ENCODE results near the gene PRMT9. TPM values are rescaled to one million over a fixed set of nuclear protein-coding genes. Genes with fewer than 3 reads are reported as not detected.

Gene PRMT9
- total RNA-seq, 1 experiment from 2014 or later: 21.7 TPM

DNA sequence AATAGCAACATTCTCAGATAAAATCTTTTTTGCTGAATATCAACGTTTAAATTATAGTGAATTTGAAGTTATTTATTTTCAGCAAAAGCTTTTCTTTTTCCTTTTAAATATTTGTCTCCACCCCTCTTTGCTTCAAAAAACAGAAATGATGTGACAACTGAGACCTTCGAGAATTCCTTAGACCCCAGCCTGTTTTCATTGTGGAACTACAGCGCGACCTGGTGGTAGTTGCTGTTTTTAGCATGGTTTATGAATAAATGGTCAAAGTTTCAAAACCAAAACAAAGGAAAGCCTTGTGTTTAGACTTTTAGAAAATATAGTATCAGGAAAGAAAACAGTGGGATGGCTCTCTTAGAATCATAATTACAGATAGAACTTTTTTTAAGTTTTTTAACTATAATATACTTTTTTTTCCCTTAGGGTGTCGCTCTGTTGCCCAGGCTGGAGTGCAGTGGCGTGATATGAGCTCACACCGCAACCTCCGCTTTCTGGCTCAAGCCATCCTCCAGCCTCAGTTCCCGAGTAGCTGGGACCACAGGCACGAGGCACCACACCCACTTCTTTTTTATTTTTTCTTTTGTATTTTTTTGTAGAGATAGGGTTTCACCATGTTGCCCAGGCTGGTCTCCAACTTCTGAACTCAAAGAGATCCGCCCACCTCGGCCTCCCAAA, 93.6 kb downstream of the PRMT9 start:
- Histone ChIP-seq H4K20me1 (ENCODE audit: insufficient read depth, low read depth, low read length) (no peaks in the 10 kb centered on the region), H2AFZ (ENCODE audit: low read length) (no peak overlapping the region), H3K4me3 (ENCODE audit: low read length) (no peak overlapping the region), H3K36me3 (ENCODE audit: insufficient read depth, low read length) (no peaks in the 10 kb centered on the region), H3K79me2 (ENCODE audit: low read length) (no peaks in the 10 kb centered on the region), H3K27ac (ENCODE audit: low read length) (no peak overlapping the region), H3K4me2 (ENCODE audit: low read depth, low read length, poor library complexity, severe bottlenecking) (no peak overlapping the region), H3K4me1 (ENCODE audit: low read length) (no peaks in the 10 kb centered on the region), H3K27me3 (ENCODE audit: low read length) (peaks cover 3% of the 10 kb centered on the region; the same call in 1 of the 2 replicates), H3K9me3 (ENCODE audit: low read length) (no peaks in the 10 kb centered on the region), H3K9me2 (replicated peaks; ENCODE audit: insufficient read depth, low read length) (no peaks in the 10 kb centered on the region), H3K9ac (ENCODE audit: low read length) (no peak overlapping the region)
- peak; percentile 86 for DNase-seq

DNA sequence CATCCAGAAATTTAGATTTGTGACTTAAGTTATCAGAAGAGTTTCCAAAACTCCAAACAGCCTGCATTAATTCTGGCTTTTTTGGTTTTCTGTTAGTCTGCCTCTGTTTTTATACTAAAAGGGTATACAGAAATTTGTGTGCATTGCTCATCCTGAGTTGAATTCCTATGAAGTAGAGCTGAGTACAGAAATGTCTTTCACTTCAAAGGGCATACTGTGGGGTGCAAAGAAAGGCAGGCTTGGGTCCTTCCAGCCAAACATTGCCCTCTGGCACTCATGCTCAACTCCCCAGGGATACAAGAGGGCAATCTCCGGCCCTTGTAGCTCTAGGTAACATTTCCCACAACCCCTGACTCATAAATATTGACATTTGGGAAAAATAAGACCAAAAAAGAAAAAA, 94.4 kb downstream of the PRMT9 start:
- Histone ChIP-seq H3K27ac (ENCODE audit: low read length) (no peak overlapping the region), H3K4me3 (ENCODE audit: low read length) (no peak overlapping the region)

More for the DNA sequence above, 94.4 kb downstream of the PRMT9 start:
- H3K9ac ChIP-seq (ENCODE audit: low read length): no peak overlapping the region
- DNase-seq: no peak
- no peaks in the 10 kb centered on the region for H3K79me2 ChIP-seq (ENCODE audit: low read length)
- no peak overlapping the region for H2AFZ ChIP-seq (ENCODE audit: low read length)
- H3K4me2 ChIP-seq (ENCODE audit: low read depth, low read length, poor library complexity, severe bottlenecking): no peak overlapping the region
- no peaks in the 10 kb centered on the region for H3K4me1 ChIP-seq (ENCODE audit: low read length)
- H4K20me1 ChIP-seq (ENCODE audit: insufficient read depth, low read depth, low read length): no peaks in the 10 kb centered on the region
- H3K27me3 ChIP-seq (ENCODE audit: low read length): peaks cover 3% of the 10 kb centered on the region; the same call in 1 of the 2 replicates
- no peaks in the 10 kb centered on the region for H3K36me3 ChIP-seq (ENCODE audit: insufficient read depth, low read length)
- no peaks in the 10 kb centered on the region for H3K9me3 ChIP-seq (ENCODE audit: low read length)
- no peaks in the 10 kb centered on the region for H3K9me2 ChIP-seq (replicated peaks; ENCODE audit: insufficient read depth, low read length)

Other genes with a start within 250 kb of the PRMT9 start
- not detected in 2 replicates for gene EDNRA, start 203.1 kb downstream of the PRMT9 start, total RNA-seq (2014; rRNA removed; shearing (Covaris generic); ENCODE audit: low replicate concordance)
- 34.1 and 47.0 TPM in 2 replicates for gene TMEM184C, start 66.8 kb downstream of the PRMT9 start, total RNA-seq (2014; rRNA removed; shearing (Covaris generic); ENCODE audit: low replicate concordance)
- 0.41 TPM in 1 of 2 replicates, not detected in the other for gene ARHGAP10, start 47.9 kb upstream of the PRMT9 start, total RNA-seq (2014; rRNA removed; shearing (Covaris generic); ENCODE audit: low replicate concordance)

All from Karpas-422 (cell line).